DMS153 treated with DMSO at 0.1 percent for 48 hours (cell line): ENCODE measurements around the gene PLD1.
A peak's percentile ranks its signal among the peaks of the same experiment; 100 is the strongest.

Source experiments
- DNase-seq: peaks from one replicate; lab custom pipeline; 2025; ENCODE audit not compliant: unreplicated experiment; lab: John Stamatoyannopoulos, UW

PLD1 gene

GRCh38 chr3:171676601-171677175 lies 133.6 kb downstream of the PLD1 start:
- no peak for DNase-seq

- no peak for DNase-seq
Observed at GRCh38 chr3:171673951-171674350, 136.3 kb downstream of the PLD1 start.

GRCh38 chr3:171672538-171672937 lies 137.7 kb downstream of the PLD1 start:
- no peak for DNase-seq

- no peak for DNase-seq
Observed at GRCh38 chr3:171672124-171672523, 138.2 kb downstream of the PLD1 start.

- DNase-seq: no peak
Observed at GRCh38 chr3:171671709-171672108, 138.6 kb downstream of the PLD1 start.

GRCh38 chr3:171666516-171666915 lies 143.8 kb downstream of the PLD1 start:
- DNase-seq: no peak

- DNase-seq: no peak
Observed at GRCh38 chr3:171663805-171664204, 146.5 kb downstream of the PLD1 start.

GRCh38 chr3:171661484-171661883 lies 148.8 kb downstream of the PLD1 start:
- no peak for DNase-seq

GRCh38 chr3:171660188-171660587 lies 150.1 kb downstream of the PLD1 start:
- DNase-seq: no peak

- DNase-seq: no peak
Observed at GRCh38 chr3:171658841-171659240, 151.4 kb downstream of the PLD1 start.

- DNase-seq: no peak
Observed at GRCh38 chr3:171654809-171655208, 155.5 kb downstream of the PLD1 start.

GRCh38 chr3:171654326-171654725 lies 156.0 kb downstream of the PLD1 start:
- no peak for DNase-seq

- no peak for DNase-seq
Observed at GRCh38 chr3:171653701-171654100, 156.6 kb downstream of the PLD1 start.

- DNase-seq: no peak
Observed at GRCh38 chr3:171652932-171653331, 157.4 kb downstream of the PLD1 start.

- DNase-seq: no peak
Observed at GRCh38 chr3:171649911-171650592, 160.2 kb downstream of the PLD1 start.

GRCh38 chr3:171649267-171649666 lies 161.0 kb downstream of the PLD1 start:
- DNase-seq: no peak

GRCh38 chr3:171648069-171648468 lies 162.2 kb downstream of the PLD1 start:
- no peak for DNase-seq

- DNase-seq: peak; percentile 73
Observed at GRCh38 chr3:171646357-171647133, 163.7 kb downstream of the PLD1 start.

- no peak for DNase-seq
Observed at GRCh38 chr3:171644681-171645080, 165.6 kb downstream of the PLD1 start.

GRCh38 chr3:171643681-171644080 lies 166.6 kb downstream of the PLD1 start:
- DNase-seq: no peak

GRCh38 chr3:171643033-171643432 lies 167.2 kb downstream of the PLD1 start:
- DNase-seq: no peak
